K562 (cell line): ENCODE results near the gene TMEM117. TPM values are rescaled to one million over a fixed set of nuclear protein-coding genes. Genes with fewer than 3 reads are reported as not detected.

ENCODE experiments used
- ATAC-seq: fragments of 200-7000 bp; cut with Tn5 transposase; 3 replicates; pipeline ENCODE4 v1.9.1; 2020; ENCODE audit warnings: moderate library complexity
- BruUV-seq: library from RNA; stranded (reverse); fragments of 400-500 nt; replicated peaks from 2 replicates; lab custom pipeline; 2021; lab: Mats Ljungman, UMichigan
- CTCF ChIA-PET: fragments of 300-600 bp; formaldehyde crosslinking; extraction: SDS; loops from one replicate; lab custom pipeline; 2021; ENCODE audit warnings: low intra/inter-chr PET ratio; lab: Yijun Ruan, JAX
- POLR2A ChIA-PET: fragments of 300-600, 350-650 bp; sonication (Branson Sonifier 250); formaldehyde crosslinking; extraction: SDS; loops from one replicate; lab custom pipeline; 2021; ENCODE audit warnings: antibody characterized with exemption, inconsistent platforms; lab: Yijun Ruan, JAX
- DNase-seq, 4 experiments: peaks; one replicate each; pipeline versions ENCODE4 v3.0.0 to v3.0.0-alpha.2; 2011 to 2018; ENCODE audit warnings: low spot score in 3 of 4, mixed read lengths in 3 of 4; ENCODE audit errors: extremely low read depth in 1 of 4
- FAIRE-seq: peaks from 2 replicates; lab custom pipeline; 2011; peaks lifted over from hg19 to GRCh38; lab: Jason Lieb, UNC
- H2AFZ ChIP-seq: 2 replicates; pipeline ENCODE4 v1.6.0; 2011; ENCODE audit warnings: low read depth, low read length, control low read depth, inconsistent platforms
- H3K27ac ChIP-seq: fragments of 200-600 bp; 3 replicates; pipeline ENCODE4 v1.8.0; 2011; ENCODE audit warnings: low read depth, mild to moderate bottlenecking, control low read depth, inconsistent platforms, low read length, moderate library complexity, mixed read lengths; ENCODE audit errors: extremely low read depth
- H3K27me3 ChIP-seq, 2 experiments: fragments of 300-600 bp in 1 of 2; 2 replicates in 1 of 2; 3 replicates in 1 of 2; pipeline versions ENCODE4 v1.6.0 to v1.8.0; 2011; ENCODE audit warnings: inconsistent platforms in 2 of 2, low read length in 2 of 2, mild to moderate bottlenecking in 1 of 2, mixed read lengths in 1 of 2, moderate library complexity in 1 of 2; ENCODE audit not compliant: control insufficient read depth in 2 of 2, insufficient read depth in 2 of 2
- H3K36me3 ChIP-seq: fragments of 300-600 bp; 3 replicates; pipeline ENCODE4 v1.8.0; 2011; ENCODE audit warnings: mild to moderate bottlenecking, low read length, inconsistent platforms; ENCODE audit not compliant: control insufficient read depth, insufficient read depth
- H3K4me1 ChIP-seq, 2 experiments: fragments of 200-600 bp in 1 of 2; replicated peaks in 1 of 2; 2 replicates in 1 of 2; 3 replicates in 1 of 2; pipeline versions ENCODE4 v1.5.1 to v1.8.0; 2011; ENCODE audit warnings: inconsistent platforms in 2 of 2, low read length in 2 of 2, mild to moderate bottlenecking in 1 of 2, mixed read lengths in 1 of 2, moderate library complexity in 1 of 2; ENCODE audit not compliant: control insufficient read depth in 2 of 2, insufficient read depth in 2 of 2
- H3K4me2 ChIP-seq: 2 replicates; pipeline ENCODE4 v1.6.1; 2011; ENCODE audit warnings: low read length, control low read depth, inconsistent platforms, mixed read lengths; ENCODE audit not compliant: insufficient read depth
- H3K4me3 ChIP-seq: fragments of 200-600 bp; sonication (generic), shearing (Covaris generic); 2 replicates; pipeline ENCODE4 v1.5.1; 2016; ENCODE audit warnings: control low read depth, inconsistent platforms
- H3K79me2 ChIP-seq: fragments of 200-600 bp; 3 replicates; pipeline ENCODE4 v1.8.0; 2011; ENCODE audit warnings: low read length, inconsistent platforms; ENCODE audit not compliant: control insufficient read depth, insufficient read depth
- H3K9ac ChIP-seq, 2 experiments: 2 replicates each; pipeline versions ENCODE4 v1.6.0 to v1.6.1; 2011; ENCODE audit warnings: low read depth in 2 of 2, low read length in 2 of 2, control low read depth in 1 of 2, inconsistent platforms in 1 of 2, mild to moderate bottlenecking in 1 of 2, mixed read lengths in 1 of 2; ENCODE audit not compliant: insufficient read depth in 1 of 2
- H3K9me1 ChIP-seq: one replicate; pipeline ENCODE4 v1.6.0; 2011; ENCODE audit warnings: inconsistent platforms, mild to moderate bottlenecking, low read length, moderate library complexity; ENCODE audit not compliant: control insufficient read depth, insufficient read depth
- H3K9me3 ChIP-seq: replicated peaks from 2 replicates; pipeline ENCODE4 v1.5.1; 2011; ENCODE audit warnings: low read depth, low read length, inconsistent platforms; ENCODE audit not compliant: control insufficient read depth, insufficient read depth
- H4K20me1 ChIP-seq: replicated peaks from 2 replicates; pipeline ENCODE4 v1.6.1; 2011; ENCODE audit warnings: low read length, inconsistent platforms, mixed read lengths; ENCODE audit not compliant: control insufficient read depth, insufficient read depth
- ATF4 ChIP-seq: fragments of 450-650 bp; formaldehyde crosslinking; IDR thresholded peaks from 2 replicates; pipeline ENCODE4 v1.4.0; 2022; ENCODE audit warnings: mild to moderate bottlenecking, moderate library complexity
- ATF7 ChIP-seq: fragments of 450-650 bp; IDR thresholded peaks from 2 replicates; pipeline ENCODE4 v1.7.1; 2014; ENCODE audit warnings: mild to moderate bottlenecking, moderate library complexity
- KLF1 ChIP-seq: fragments of 450-650 bp; IDR thresholded peaks from 2 replicates; pipeline ENCODE4 v1.6.1; 2016; ENCODE audit warnings: missing genetic modification characterization, missing compliant biosample characterization
- NCOA2 ChIP-seq, 2 experiments: fragments of 450-650 bp; IDR thresholded peaks; 2 replicates each; pipeline ENCODE4 v1.6.1; 2018; ENCODE audit warnings: mild to moderate bottlenecking in 2 of 2, moderate library complexity in 1 of 2; ENCODE audit not compliant: partially characterized antibody in 2 of 2
- RFX1 ChIP-seq: fragments of 450-650 bp; IDR thresholded peaks from 2 replicates; pipeline ENCODE4 v1.6.1; 2016; ENCODE audit warnings: mild to moderate bottlenecking, moderate library complexity
- SRF ChIP-seq, 2 experiments: fragments of 250-450, 450-650 bp in 1 of 2; sonication (Bioruptor Pico) in 1 of 2; sonication (generic) in 1 of 2; formaldehyde crosslinking; IDR thresholded peaks; 2 replicates each; pipeline versions ENCODE4 v1.5.0 to v1.5.1; 2020 to 2022; ENCODE audit warnings: mild to moderate bottlenecking in 1 of 2, missing genetic modification reagents in 1 of 2
- SRSF3 ChIP-seq: fragments of 200-400 bp; formaldehyde crosslinking; IDR thresholded peaks from 2 replicates; pipeline ENCODE4 v1.6.1; 2016; ENCODE audit warnings: mild to moderate bottlenecking, low read length, moderate library complexity; ENCODE audit not compliant: insufficient read depth
- SUPT5H ChIP-seq: fragments of 450-650 bp; IDR thresholded peaks from 2 replicates; pipeline ENCODE4 v1.6.1; 2016
- TAF1 ChIP-seq: IDR thresholded peaks from 2 replicates; pipeline ENCODE4 v1.6.1; 2011; ENCODE audit warnings: mild to moderate bottlenecking, low read length, moderate library complexity; ENCODE audit not compliant: insufficient read depth, control insufficient read depth, severe bottlenecking; ENCODE audit errors: extremely low read depth
- XRCC3 ChIP-seq: fragments of 450-650 bp; IDR thresholded peaks from 2 replicates; pipeline ENCODE4 v1.6.1; 2017; ENCODE audit warnings: mild to moderate bottlenecking, moderate library complexity
- ZBTB43 ChIP-seq: sonication (generic); formaldehyde crosslinking; IDR thresholded peaks from 2 replicates; pipeline ENCODE4 v1.8.0; 2023; ENCODE audit warnings: mild to moderate bottlenecking, missing genetic modification reagents
- ZC3H4 ChIP-seq: sonication (generic); formaldehyde crosslinking; IDR thresholded peaks from 2 replicates; pipeline ENCODE4 v1.9.0; 2021; ENCODE audit warnings: missing genetic modification reagents, borderline replicate concordance
- ZNF197 ChIP-seq: fragments of 200-800 bp; sonication (Bioruptor generic); IDR thresholded peaks from 2 replicates; pipeline ENCODE4 v1.6.1; 2016; ENCODE audit warnings: low read depth, missing genetic modification characterization, missing compliant biosample characterization
- ZNF512 ChIP-seq: IDR thresholded peaks from 2 replicates; pipeline ENCODE4 v1.6.1; 2016; ENCODE audit warnings: missing genetic modification characterization, missing compliant biosample characterization
- ZNF830 ChIP-seq: fragments of 250-450 bp; sonication (Bioruptor Pico); IDR thresholded peaks from 2 replicates; pipeline ENCODE4 v1.5.0; 2021; ENCODE audit warnings: mild to moderate bottlenecking
- WGBS: fragments of 100-300 bp; shearing (Covaris generic); methylation state at CpG from one replicate; pipeline ENCODE4 v1.1.6; 2016; ENCODE audit warnings: low coverage, mixed read lengths; ENCODE audit not compliant: insufficient coverage; ENCODE audit errors: missing lambda C conversion rate; 5-methylcytosine and 5-hydroxymethylcytosine counted together
- in situ Hi-C: fragments of 300-500 bp; cut with MboI; formaldehyde crosslinking; loops from 4 replicates; pipeline ENCODE4 v1.15.0; 2018; ENCODE audit warnings: inconsistent platforms, mixed read lengths
- intact Hi-C: fragments of 100-400 bp; cut with micrococcal nuclease; formaldehyde crosslinking; loops from 2 replicates; pipeline ENCODE4 v1.14.2; 2022
- polyA plus RNA-seq, 8 experiments: library from polyadenylated mRNA; depleted of rRNA in 4 of 8; stranded (reverse) in 5 of 8; unstranded in 3 of 8; fragments of >200 nt; fragmentation: Nextera tagmentation in 2 of 8; fragmentation: Illumina TruSeq in 1 of 8; extraction: Ambion mirVana in 2 of 8; extraction: Trizol in 1 of 8; gene quantifications; 2 replicates each; pipeline versions ENCODE4 v1.2.1 to v1.2.3, GENCODE V29; 2011 to 2014; ENCODE audit warnings: inconsistent platforms in 1 of 8, missing spikeins in 1 of 8
- total RNA-seq, 7 experiments: library from RNA; depleted of rRNA in 6 of 7; stranded (reverse); fragments of >200 nt in 6 of 7; fragmentation: Illumina TruSeq in 2 of 7; extraction: Trizol in 2 of 7; gene quantifications; 2 replicates each; pipeline versions ENCODE4 v1.2.1 to v1.2.3, GENCODE V29; 2011 to 2021; ENCODE audit warnings: low replicate concordance in 1 of 7
- TF ChIP-seq, protein P1 (sequence below): sonication (generic); formaldehyde crosslinking; IDR thresholded peaks from 2 replicates; pipeline ENCODE4 v1.8.0; 2022; ENCODE audit warnings: mild to moderate bottlenecking, missing genetic modification reagents, borderline replicate concordance

The TMEM117 gene
- total and polyA plus RNA-seq, 9 of the 15 experiments (the other 6 are each of a cell fraction or from before 2014, with no cell fraction given): 0.31 to 2.8 (median 1.0) TPM

DNA sequence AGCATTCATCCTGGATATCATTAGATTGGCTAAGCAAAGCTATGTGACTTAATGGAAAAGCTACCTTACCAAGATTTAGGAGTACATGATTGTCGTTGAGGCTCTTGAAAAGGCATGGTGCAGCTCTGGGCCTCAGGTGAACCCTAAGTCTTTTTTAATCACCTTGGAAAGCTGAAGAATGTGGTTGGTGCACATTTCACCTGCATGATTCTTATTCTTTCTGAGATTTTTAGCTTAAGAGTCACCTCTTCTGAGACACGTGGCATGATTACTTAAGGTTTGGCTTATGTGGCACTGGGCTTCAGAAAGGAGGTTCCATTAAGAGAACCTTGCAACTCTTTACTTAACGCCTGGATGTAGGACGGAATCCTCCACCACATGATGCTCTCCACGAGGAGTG lies 498.5 kb downstream of the TMEM117 start:
- H2AFZ ChIP-seq: no peak overlapping the region
- no peak overlapping the region for H3K4me3 ChIP-seq
- no TSS peak for BruUV-seq
- ChIA-PET POLR2A (no interaction called here), CTCF (no interaction called here)
- WGBS: 1% methylated on average over 5 of the region's 5 CpGs
- no peak for ATAC-seq
- no peak overlapping the region for H3K9ac ChIP-seq
- no peaks in the 10 kb centered on the region for H3K79me2 ChIP-seq
- in situ Hi-C loops: no loop called here
- H3K9me3 ChIP-seq: no peaks in the 10 kb centered on the region
- intact Hi-C loops: loop anchor here (10.0 kb wide), 1 partner anchor 60 kb away; no protein-coding TSS in a partner anchor
- no peaks in the 10 kb centered on the region for H3K9me1 ChIP-seq
- no peak for DNase-seq
- H3K36me3 ChIP-seq: no peaks in the 10 kb centered on the region
- H3K4me2 ChIP-seq: no peak overlapping the region
- no peak overlapping the region for H3K27ac ChIP-seq
- no peaks in the 10 kb centered on the region for H3K4me1 ChIP-seq
- no peaks in the 10 kb centered on the region for H3K27me3 ChIP-seq
- H4K20me1 ChIP-seq: no peaks in the 10 kb centered on the region
- FAIRE-seq: no peak
- TF ChIP-seq SUPT5H (no peak), ZNF512 (no peak), KLF1 (tag) (no peak), NCOA2 (IDR thresholded peaks at IDR 0.05; ENCODE audit: partially characterized antibody in 2 of 2) (no peak), ZC3H4 (CRISPR knock-in tag) (no peak), XRCC3 (no peak), ATF7 (no peak), RFX1 (no peak), SRSF3 (no peak), ZNF830 (no peak), ZNF197 (CRISPR knock-in tag) (no peak), ATF4 (CRISPR knock-in tag) (no peak), TAF1 (no peak), ZBTB43 (CRISPR knock-in tag) (no peak), SRF (CRISPR knock-in tag; IDR thresholded peaks at IDR 0.05) (no peak)
- TF ChIP-seq, protein P1, sequence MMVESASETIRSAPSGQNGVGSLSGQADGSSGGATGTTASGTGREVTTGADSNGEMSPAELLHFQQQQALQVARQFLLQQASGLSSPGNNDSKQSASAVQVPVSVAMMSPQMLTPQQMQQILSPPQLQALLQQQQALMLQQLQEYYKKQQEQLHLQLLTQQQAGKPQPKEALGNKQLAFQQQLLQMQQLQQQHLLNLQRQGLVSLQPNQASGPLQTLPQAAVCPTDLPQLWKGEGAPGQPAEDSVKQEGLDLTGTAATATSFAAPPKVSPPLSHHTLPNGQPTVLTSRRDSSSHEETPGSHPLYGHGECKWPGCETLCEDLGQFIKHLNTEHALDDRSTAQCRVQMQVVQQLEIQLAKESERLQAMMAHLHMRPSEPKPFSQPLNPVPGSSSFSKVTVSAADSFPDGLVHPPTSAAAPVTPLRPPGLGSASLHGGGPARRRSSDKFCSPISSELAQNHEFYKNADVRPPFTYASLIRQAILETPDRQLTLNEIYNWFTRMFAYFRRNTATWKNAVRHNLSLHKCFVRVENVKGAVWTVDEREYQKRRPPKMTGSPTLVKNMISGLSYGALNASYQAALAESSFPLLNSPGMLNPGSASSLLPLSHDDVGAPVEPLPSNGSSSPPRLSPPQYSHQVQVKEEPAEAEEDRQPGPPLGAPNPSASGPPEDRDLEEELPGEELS (CRISPR knock-in tag): no peak
